GM23338 (cell line): ENCODE data around the gene POLQ. TPM values are rescaled to one million over a fixed set of nuclear protein-coding genes. Genes with fewer than 3 reads are reported as not detected.

ENCODE experiments used
- ATAC-seq: fragments of 200-7000 bp; cut with Tn5 transposase; 3 replicates; pipeline ENCODE4 v1.9.1; 2020
- DNase-seq: peaks from one replicate; pipeline ENCODE4 v3.0.0-alpha.2; 2015; ENCODE audit warnings: low spot score
- H2AFZ ChIP-seq: fragments of 200-600 bp; sonication (generic); 2 replicates; pipeline ENCODE4 v1.8.0; 2016; ENCODE audit warnings: antibody characterized with exemption, mild to moderate bottlenecking, moderate library complexity
- H3F3A ChIP-seq: fragments of 200-600 bp; sonication (generic); replicated peaks from 2 replicates; pipeline ENCODE4 v1.8.0; 2017; ENCODE audit warnings: antibody characterized with exemption, mixed run types, low read depth
- H3K27ac ChIP-seq: fragments of 200-600 bp; sonication (generic); 2 replicates; pipeline ENCODE4 v1.6.1; 2016; ENCODE audit warnings: low read depth
- H3K27me3 ChIP-seq: fragments of 200-600 bp; sonication (generic); 2 replicates; pipeline ENCODE4 v1.8.0; 2016; ENCODE audit warnings: mild to moderate bottlenecking, mixed run types, moderate library complexity; ENCODE audit not compliant: insufficient read depth
- H3K36me3 ChIP-seq: fragments of 200-600 bp; sonication (generic); 2 replicates; pipeline ENCODE4 v1.8.0; 2016; ENCODE audit warnings: mild to moderate bottlenecking; ENCODE audit not compliant: insufficient read depth
- H3K4me1 ChIP-seq: fragments of 200-600 bp; sonication (generic); 2 replicates; pipeline ENCODE4 v1.8.0; 2016; ENCODE audit warnings: mild to moderate bottlenecking, moderate library complexity; ENCODE audit not compliant: insufficient read depth
- H3K4me2 ChIP-seq: fragments of 200-600 bp; sonication (generic); 2 replicates; pipeline ENCODE4 v1.7.1; 2017; ENCODE audit warnings: mixed run types
- H3K4me3 ChIP-seq: fragments of 200-600 bp; sonication (generic); 2 replicates; pipeline ENCODE4 v1.6.1; 2016; ENCODE audit warnings: mixed run types
- H3K79me2 ChIP-seq: fragments of 200-600 bp; sonication (generic); replicated peaks from 2 replicates; pipeline ENCODE4 v1.8.0; 2017; ENCODE audit warnings: mild to moderate bottlenecking; ENCODE audit not compliant: insufficient read depth
- H3K9me2 ChIP-seq: fragments of 200-600 bp; sonication (generic); 2 replicates; pipeline ENCODE4 v1.8.0; 2017; ENCODE audit not compliant: insufficient read depth
- H4K20me1 ChIP-seq: fragments of 200-600 bp; sonication (generic); replicated peaks from 2 replicates; pipeline ENCODE4 v1.8.0; 2017; ENCODE audit warnings: mild to moderate bottlenecking; ENCODE audit not compliant: insufficient read depth
- H3K27ac Mint-ChIP-seq: 2 replicates; pipeline ENCODE4 v1.8.0; 2020; ENCODE audit warnings: inconsistent platforms, mild to moderate bottlenecking, moderate library complexity, mixed read lengths
- H3K27me3 Mint-ChIP-seq: 3 replicates; pipeline ENCODE4 v1.8.0; 2022; ENCODE audit warnings: low read depth, mild to moderate bottlenecking, moderate library complexity, mixed read lengths, inconsistent platforms; ENCODE audit not compliant: insufficient read depth, poor library complexity
- H3K36me3 Mint-ChIP-seq: 3 replicates; pipeline ENCODE4 v1.8.0; 2021; ENCODE audit warnings: low read depth, mild to moderate bottlenecking, inconsistent platforms, moderate library complexity, mixed read lengths
- H3K4me1 Mint-ChIP-seq: 3 replicates; pipeline ENCODE4 v1.8.0; 2020; ENCODE audit warnings: mild to moderate bottlenecking, inconsistent platforms, mixed read lengths
- H3K4me3 Mint-ChIP-seq: 3 replicates; pipeline ENCODE4 v1.8.0; 2021; ENCODE audit warnings: moderate library complexity, mild to moderate bottlenecking, inconsistent platforms, mixed read lengths
- H3K9me3 Mint-ChIP-seq: 3 replicates; pipeline ENCODE4 v1.8.0; 2020; ENCODE audit warnings: moderate library complexity, mild to moderate bottlenecking, inconsistent platforms, mixed read lengths
- CREB1 ChIP-seq: fragments of 250-450 bp; sonication (Bioruptor Pico); IDR thresholded peaks from 2 replicates; pipeline ENCODE4 v1.5.0; 2020; ENCODE audit warnings: low read depth, mild to moderate bottlenecking, moderate library complexity
- EZH2 ChIP-seq: fragments of 200-600 bp; sonication (generic); IDR thresholded peaks from one replicate; pipeline ENCODE4 v1.8.0; 2017; ENCODE audit warnings: antibody characterized with exemption, mild to moderate bottlenecking, low read depth; ENCODE audit not compliant: unreplicated experiment
- EZH2phosphoT487 ChIP-seq: fragments of 200-600 bp; sonication (generic); IDR thresholded peaks from one replicate; pipeline ENCODE4 v1.8.1; 2018; ENCODE audit warnings: antibody characterized with exemption; ENCODE audit not compliant: unreplicated experiment
- JUNB ChIP-seq: IDR thresholded peaks from one replicate; pipeline ENCODE4 v1.6.1; 2016; ENCODE audit warnings: antibody characterized with exemption; ENCODE audit not compliant: unreplicated experiment
- NANOG ChIP-seq: IDR thresholded peaks from 2 replicates; pipeline ENCODE4 v1.6.1; 2016; ENCODE audit warnings: antibody characterized with exemption, borderline replicate concordance
- POLR2AphosphoS5 ChIP-seq: IDR thresholded peaks from 2 replicates; pipeline ENCODE4 v1.6.1; 2016; ENCODE audit warnings: antibody characterized with exemption, low read depth
- STAT1 ChIP-seq: IDR thresholded peaks from one replicate; pipeline ENCODE4 v1.6.1; 2016; ENCODE audit warnings: antibody characterized with exemption; ENCODE audit not compliant: unreplicated experiment
- ZNF114 ChIP-seq: fragments of 250-450 bp; sonication (Bioruptor Pico); IDR thresholded peaks from 2 replicates; pipeline ENCODE4 v1.5.0; 2020; ENCODE audit warnings: mild to moderate bottlenecking, moderate library complexity
- ZNF331 ChIP-seq: fragments of 250-450 bp; sonication (Bioruptor Pico); IDR thresholded peaks from 2 replicates; pipeline ENCODE4 v1.5.0; 2020; ENCODE audit warnings: low read depth, mild to moderate bottlenecking, moderate library complexity
- polyA plus RNA-seq: library from polyadenylated mRNA; unstranded; fragments of >200 nt; fragmentation: Nextera tagmentation; extraction: Ambion mirVana; gene quantifications from 2 replicates; pipeline ENCODE4 v1.2.1, GENCODE V29; 2016
- total RNA-seq: library from RNA; depleted of rRNA; stranded (reverse); fragments of >200 nt; shearing (Covaris generic); gene quantifications from 2 replicates; pipeline ENCODE4 v1.2.3, GENCODE V29; 2014
- TF ChIP-seq, protein P1 (sequence below), 2 experiments: fragments of 200-600 bp in 1 of 2; sonication (generic) in 1 of 2; conservative IDR thresholded peaks; 2 replicates each; pipeline versions ENCODE4 v1.5.1 to v1.6.1; 2016 to 2017; ENCODE audit warnings: antibody characterized with exemption in 2 of 2, low read depth in 2 of 2, mild to moderate bottlenecking in 2 of 2, moderate library complexity in 1 of 2
- TF ChIP-seq, protein P2 (sequence below): IDR thresholded peaks from 2 replicates; pipeline ENCODE4 v1.6.1; 2016; ENCODE audit warnings: antibody characterized with exemption
- TF ChIP-seq, protein P3 (sequence below): IDR thresholded peaks from one replicate; pipeline ENCODE4 v1.6.1; 2018; ENCODE audit warnings: antibody characterized with exemption; ENCODE audit not compliant: unreplicated experiment
- TF ChIP-seq, protein P4 (sequence below): fragments of 250-450 bp; sonication (Bioruptor Pico); IDR thresholded peaks from 2 replicates; pipeline ENCODE4 v1.5.0; 2020; ENCODE audit warnings: mild to moderate bottlenecking, moderate library complexity

Gene POLQ
- total and polyA plus RNA-seq, 2 experiments from 2014 or later: 6.9 to 20.6 TPM

DNA sequence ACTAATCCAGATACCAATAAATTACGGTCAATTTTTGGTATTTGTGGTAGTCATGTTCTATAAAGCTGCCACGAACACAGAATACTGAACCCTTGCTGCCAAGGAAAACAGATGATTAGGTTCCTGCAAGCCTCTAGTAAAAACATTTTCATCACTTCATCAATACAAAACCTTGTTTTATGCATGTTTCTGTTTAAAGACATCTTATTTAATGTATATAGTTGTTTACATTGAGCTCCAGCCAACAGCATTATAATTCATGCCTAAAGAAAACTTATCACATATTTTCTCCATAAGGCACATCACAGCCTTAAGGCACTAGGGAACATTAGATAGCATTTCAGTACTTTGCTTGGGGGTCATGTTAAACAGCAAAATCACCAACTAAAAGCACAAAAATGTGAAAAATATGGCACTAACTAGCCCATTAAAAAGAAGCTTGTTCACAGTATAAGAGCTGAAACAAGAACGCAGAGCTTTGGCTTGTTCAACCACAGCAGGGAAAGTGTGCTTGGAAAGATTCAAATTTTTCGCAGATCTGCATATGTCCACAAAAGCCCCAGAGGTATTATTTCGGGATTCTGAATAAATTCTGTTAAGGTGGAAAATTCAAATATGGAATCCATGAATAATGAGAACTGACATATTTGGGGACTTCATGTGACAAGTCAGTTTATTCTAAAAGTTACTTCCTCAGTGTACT, 27.7 kb downstream of the POLQ start:
- DNase-seq: no peak
- no peak for ATAC-seq

More for the DNA sequence above, 27.7 kb downstream of the POLQ start:
- no peak overlapping the region for H2AFZ ChIP-seq
- H3K27ac ChIP-seq: no peak overlapping the region
- Mint-ChIP-seq H3K27me3 (no peaks in the 10 kb centered on the region), H3K4me3 (no peak overlapping the region), H3K9me3 (no peaks in the 10 kb centered on the region), H3K27ac (no peak overlapping the region), H3K36me3 (peaks cover 58% of the 10 kb centered on the region), H3K4me1 (peaks cover 7% of the 10 kb centered on the region)
- no peak overlapping the region for H3K4me2 ChIP-seq
- no peak for TF ChIP-seq EZH2
- TF ChIP-seq NANOG: no peak
- TF ChIP-seq, protein P1, sequence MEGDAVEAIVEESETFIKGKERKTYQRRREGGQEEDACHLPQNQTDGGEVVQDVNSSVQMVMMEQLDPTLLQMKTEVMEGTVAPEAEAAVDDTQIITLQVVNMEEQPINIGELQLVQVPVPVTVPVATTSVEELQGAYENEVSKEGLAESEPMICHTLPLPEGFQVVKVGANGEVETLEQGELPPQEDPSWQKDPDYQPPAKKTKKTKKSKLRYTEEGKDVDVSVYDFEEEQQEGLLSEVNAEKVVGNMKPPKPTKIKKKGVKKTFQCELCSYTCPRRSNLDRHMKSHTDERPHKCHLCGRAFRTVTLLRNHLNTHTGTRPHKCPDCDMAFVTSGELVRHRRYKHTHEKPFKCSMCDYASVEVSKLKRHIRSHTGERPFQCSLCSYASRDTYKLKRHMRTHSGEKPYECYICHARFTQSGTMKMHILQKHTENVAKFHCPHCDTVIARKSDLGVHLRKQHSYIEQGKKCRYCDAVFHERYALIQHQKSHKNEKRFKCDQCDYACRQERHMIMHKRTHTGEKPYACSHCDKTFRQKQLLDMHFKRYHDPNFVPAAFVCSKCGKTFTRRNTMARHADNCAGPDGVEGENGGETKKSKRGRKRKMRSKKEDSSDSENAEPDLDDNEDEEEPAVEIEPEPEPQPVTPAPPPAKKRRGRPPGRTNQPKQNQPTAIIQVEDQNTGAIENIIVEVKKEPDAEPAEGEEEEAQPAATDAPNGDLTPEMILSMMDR (conservative IDR thresholded peaks at IDR 0.05; ENCODE audit: low read depth in 2 of 2): no peak
- TF ChIP-seq CREB1 (CRISPR knock-in tag): no peak
- no peak for TF ChIP-seq ZNF114 (CRISPR knock-in tag)
- TF ChIP-seq EZH2phosphoT487: no peak
- no peak for TF ChIP-seq POLR2AphosphoS5
- TF ChIP-seq, protein P2, sequence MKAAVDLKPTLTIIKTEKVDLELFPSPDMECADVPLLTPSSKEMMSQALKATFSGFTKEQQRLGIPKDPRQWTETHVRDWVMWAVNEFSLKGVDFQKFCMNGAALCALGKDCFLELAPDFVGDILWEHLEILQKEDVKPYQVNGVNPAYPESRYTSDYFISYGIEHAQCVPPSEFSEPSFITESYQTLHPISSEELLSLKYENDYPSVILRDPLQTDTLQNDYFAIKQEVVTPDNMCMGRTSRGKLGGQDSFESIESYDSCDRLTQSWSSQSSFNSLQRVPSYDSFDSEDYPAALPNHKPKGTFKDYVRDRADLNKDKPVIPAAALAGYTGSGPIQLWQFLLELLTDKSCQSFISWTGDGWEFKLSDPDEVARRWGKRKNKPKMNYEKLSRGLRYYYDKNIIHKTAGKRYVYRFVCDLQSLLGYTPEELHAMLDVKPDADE: no peak
- TF ChIP-seq STAT1: no peak
- TF ChIP-seq ZNF331 (CRISPR knock-in tag): no peak
- TF ChIP-seq, protein P3, sequence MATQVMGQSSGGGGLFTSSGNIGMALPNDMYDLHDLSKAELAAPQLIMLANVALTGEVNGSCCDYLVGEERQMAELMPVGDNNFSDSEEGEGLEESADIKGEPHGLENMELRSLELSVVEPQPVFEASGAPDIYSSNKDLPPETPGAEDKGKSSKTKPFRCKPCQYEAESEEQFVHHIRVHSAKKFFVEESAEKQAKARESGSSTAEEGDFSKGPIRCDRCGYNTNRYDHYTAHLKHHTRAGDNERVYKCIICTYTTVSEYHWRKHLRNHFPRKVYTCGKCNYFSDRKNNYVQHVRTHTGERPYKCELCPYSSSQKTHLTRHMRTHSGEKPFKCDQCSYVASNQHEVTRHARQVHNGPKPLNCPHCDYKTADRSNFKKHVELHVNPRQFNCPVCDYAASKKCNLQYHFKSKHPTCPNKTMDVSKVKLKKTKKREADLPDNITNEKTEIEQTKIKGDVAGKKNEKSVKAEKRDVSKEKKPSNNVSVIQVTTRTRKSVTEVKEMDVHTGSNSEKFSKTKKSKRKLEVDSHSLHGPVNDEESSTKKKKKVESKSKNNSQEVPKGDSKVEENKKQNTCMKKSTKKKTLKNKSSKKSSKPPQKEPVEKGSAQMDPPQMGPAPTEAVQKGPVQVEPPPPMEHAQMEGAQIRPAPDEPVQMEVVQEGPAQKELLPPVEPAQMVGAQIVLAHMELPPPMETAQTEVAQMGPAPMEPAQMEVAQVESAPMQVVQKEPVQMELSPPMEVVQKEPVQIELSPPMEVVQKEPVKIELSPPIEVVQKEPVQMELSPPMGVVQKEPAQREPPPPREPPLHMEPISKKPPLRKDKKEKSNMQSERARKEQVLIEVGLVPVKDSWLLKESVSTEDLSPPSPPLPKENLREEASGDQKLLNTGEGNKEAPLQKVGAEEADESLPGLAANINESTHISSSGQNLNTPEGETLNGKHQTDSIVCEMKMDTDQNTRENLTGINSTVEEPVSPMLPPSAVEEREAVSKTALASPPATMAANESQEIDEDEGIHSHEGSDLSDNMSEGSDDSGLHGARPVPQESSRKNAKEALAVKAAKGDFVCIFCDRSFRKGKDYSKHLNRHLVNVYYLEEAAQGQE: no peak
- TF ChIP-seq, protein P4, sequence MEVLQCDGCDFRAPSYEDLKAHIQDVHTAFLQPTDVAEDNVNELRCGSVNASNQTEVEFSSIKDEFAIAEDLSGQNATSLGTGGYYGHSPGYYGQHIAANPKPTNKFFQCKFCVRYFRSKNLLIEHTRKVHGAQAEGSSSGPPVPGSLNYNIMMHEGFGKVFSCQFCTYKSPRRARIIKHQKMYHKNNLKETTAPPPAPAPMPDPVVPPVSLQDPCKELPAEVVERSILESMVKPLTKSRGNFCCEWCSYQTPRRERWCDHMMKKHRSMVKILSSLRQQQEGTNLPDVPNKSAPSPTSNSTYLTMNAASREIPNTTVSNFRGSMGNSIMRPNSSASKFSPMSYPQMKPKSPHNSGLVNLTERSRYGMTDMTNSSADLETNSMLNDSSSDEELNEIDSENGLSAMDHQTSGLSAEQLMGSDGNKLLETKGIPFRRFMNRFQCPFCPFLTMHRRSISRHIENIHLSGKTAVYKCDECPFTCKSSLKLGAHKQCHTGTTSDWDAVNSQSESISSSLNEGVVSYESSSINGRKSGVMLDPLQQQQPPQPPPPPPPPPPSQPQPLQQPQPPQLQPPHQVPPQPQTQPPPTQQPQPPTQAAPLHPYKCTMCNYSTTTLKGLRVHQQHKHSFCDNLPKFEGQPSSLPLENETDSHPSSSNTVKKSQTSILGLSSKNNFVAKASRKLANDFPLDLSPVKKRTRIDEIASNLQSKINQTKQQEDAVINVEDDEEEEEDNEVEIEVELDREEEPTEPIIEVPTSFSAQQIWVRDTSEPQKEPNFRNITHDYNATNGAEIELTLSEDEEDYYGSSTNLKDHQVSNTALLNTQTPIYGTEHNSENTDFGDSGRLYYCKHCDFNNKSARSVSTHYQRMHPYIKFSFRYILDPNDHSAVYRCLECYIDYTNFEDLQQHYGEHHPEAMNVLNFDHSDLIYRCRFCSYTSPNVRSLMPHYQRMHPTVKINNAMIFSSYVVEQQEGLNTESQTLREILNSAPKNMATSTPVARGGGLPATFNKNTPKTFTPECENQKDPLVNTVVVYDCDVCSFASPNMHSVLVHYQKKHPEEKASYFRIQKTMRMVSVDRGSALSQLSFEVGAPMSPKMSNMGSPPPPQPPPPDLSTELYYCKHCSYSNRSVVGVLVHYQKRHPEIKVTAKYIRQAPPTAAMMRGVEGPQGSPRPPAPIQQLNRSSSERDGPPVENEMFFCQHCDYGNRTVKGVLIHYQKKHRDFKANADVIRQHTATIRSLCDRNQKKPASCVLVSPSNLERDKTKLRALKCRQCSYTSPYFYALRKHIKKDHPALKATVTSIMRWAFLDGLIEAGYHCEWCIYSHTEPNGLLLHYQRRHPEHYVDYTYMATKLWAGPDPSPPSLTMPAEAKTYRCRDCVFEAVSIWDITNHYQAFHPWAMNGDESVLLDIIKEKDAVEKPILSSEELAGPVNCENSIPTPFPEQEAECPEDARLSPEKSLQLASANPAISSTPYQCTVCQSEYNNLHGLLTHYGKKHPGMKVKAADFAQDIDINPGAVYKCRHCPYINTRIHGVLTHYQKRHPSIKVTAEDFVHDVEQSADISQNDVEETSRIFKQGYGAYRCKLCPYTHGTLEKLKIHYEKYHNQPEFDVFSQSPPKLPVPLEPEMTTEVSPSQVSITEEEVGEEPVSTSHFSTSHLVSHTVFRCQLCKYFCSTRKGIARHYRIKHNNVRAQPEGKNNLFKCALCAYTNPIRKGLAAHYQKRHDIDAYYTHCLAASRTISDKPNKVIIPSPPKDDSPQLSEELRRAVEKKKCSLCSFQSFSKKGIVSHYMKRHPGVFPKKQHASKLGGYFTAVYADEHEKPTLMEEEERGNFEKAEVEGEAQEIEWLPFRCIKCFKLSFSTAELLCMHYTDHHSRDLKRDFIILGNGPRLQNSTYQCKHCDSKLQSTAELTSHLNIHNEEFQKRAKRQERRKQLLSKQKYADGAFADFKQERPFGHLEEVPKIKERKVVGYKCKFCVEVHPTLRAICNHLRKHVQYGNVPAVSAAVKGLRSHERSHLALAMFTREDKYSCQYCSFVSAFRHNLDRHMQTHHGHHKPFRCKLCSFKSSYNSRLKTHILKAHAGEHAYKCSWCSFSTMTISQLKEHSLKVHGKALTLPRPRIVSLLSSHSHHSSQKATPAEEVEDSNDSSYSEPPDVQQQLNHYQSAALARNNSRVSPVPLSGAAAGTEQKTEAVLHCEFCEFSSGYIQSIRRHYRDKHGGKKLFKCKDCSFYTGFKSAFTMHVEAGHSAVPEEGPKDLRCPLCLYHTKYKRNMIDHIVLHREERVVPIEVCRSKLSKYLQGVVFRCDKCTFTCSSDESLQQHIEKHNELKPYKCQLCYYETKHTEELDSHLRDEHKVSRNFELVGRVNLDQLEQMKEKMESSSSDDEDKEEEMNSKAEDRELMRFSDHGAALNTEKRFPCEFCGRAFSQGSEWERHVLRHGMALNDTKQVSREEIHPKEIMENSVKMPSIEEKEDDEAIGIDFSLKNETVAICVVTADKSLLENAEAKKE (CRISPR knock-in tag): no peak
- no peak for TF ChIP-seq JUNB
- H3K4me3 ChIP-seq: no peak overlapping the region
- no peaks in the 10 kb centered on the region for H3K4me1 ChIP-seq
- peaks cover 9% of the 10 kb centered on the region; the same call in 1 of the 2 replicates for H4K20me1 ChIP-seq
- H3K27me3 ChIP-seq: no peaks in the 10 kb centered on the region
- H3K79me2 ChIP-seq: peaks cover 33% of the 10 kb centered on the region
- H3K9me2 ChIP-seq: no peaks in the 10 kb centered on the region
- no peaks in the 10 kb centered on the region for H3F3A ChIP-seq
- H3K36me3 ChIP-seq: peaks cover 15% of the 10 kb centered on the region
